GM21723 (cell line): ENCODE data around the gene RGS9.
"Not testable (repeated sequence)": the region's sequence is repeated elsewhere in the genome, so short reads cannot be mapped to it uniquely, and the experiment has no call there.

Experiments
- ATAC-seq: cut with Tn5 transposase; IDR thresholded peaks from one replicate; pipeline ENCODE4 v1.9.1; 2021; ENCODE audit warnings: mild to moderate bottlenecking, moderate library complexity; ENCODE audit not compliant: unreplicated experiment

The RGS9 gene

DNA sequence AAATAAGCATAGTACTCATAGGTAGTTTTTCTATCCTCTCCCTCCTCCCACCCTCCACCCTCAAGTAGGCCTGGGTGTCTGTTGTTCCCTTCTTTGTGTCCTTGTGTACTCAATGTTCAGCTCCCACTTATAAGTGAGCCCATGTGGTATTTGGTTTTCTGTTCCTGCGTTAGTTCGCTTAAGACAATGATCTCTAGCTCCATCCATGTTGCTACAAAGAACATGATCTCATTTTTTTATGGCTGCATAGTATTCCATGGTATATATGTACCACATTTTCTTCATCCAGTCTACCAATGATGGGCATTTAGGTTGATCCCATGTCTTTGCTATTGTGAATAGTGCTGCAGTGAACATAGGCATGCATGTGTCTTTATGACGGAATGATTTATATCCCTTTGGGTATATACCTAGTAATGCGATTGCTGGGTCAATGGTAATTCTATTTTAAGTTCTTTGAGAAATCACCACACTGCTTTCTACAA lies 43.6 kb downstream of the RGS9 start:
- not testable (repeated sequence) for ATAC-seq

DNA sequence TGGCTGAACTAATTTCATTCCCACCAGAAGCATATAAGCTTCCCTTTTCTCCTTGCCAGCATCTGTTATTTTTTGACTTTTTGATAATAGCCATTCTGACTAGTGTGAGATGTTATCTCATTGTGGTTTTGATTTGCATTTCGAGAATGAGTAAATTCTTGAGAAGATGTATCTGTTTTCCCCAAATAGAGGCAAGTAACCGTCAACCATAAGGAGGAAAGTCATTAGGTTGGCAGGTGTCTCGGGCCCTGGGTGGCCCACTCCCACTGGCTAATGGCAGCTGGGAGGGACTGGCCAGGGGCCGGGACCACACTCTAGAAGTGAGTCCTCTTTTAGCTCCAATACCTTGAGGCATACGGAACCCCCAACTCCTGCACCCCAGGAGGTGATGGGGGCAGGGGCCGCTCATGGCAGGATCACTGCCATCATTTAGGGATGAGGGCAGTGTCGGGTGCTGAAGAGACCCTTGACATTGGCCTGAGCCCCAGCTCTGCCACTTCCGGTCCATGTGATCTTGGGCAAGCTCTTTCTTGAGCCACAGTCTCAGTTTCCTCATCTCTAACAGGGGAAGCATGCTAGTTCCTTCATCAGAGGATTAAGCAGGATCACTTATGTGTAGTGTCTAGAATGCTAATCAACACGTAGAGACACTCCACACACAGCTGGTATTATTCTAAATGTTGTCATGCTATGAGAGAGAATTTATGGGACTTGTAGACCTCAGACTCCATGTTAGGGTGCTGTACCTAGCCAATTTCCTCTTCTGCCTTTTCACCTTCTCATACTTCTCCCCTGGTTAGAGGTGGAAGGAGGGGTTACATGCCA lies 44.3 kb downstream of the RGS9 start:
- peak; percentile 69 for ATAC-seq

- peak; percentile 35 for ATAC-seq
These were observed 45.1 kb downstream of the RGS9 start for GRCh38 chr17:65182233-65182632.

DNA sequence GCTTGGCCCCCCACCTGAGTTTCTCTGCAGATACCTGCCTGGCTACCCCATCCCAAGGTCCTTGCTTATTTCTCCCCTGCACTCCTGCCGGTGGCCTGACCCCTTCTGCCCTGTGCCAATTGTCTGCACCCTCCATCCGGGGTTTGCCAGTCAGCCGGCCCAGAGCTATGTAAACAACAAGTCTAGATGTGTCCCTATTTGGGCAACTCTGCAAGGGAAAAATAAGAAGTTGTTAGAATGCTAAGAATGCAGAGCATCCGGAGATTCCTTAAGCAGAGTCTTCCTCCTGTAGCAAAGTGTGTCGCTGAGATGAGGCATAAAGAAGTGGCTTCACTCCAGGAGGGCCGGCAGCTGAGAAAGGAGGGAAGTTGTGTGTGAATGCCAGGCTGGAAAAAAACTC lies 46.6 kb downstream of the RGS9 start:
- no peak for ATAC-seq

- ATAC-seq, result no peak
These were observed 47.2 kb downstream of the RGS9 start for GRCh38 chr17:65184235-65184959.

- ATAC-seq, result no peak
These were observed 47.9 kb downstream of the RGS9 start for GRCh38 chr17:65185062-65185461.

- ATAC-seq, result no peak
These were observed 48.7 kb downstream of the RGS9 start for GRCh38 chr17:65185668-65186382.

DNA sequence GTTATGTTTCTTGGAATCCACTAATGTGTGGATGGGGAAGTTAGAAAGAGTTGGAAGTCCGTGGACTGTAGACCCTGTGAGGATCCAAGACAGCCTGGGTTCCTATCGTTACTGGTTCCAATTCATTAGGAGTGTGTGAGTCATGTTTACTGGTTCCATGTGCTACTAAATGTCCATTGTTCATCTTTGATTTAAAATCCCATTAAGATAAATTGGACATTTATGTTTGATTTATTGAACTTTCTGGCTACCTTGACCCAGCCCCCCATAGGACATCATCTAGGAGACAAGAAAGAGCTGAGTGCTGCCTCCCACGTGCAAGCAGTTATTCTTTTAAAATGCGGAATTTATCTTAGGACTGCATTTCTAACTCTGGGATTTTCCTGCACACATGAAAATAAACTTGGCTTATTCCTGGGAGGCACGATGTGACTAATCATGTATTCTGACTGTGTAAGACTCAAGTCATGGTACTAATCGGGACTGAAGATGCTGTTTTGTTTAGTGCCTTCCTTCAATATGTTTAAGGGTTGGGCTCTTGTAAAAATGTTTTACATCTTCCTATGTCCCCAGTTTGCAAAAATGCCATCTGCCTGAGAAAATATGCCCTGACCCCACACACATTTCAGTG lies 53.4 kb downstream of the RGS9 start:
- no peak for ATAC-seq

GRCh38 chr17:65191811-65192740 lies 54.9 kb downstream of the RGS9 start:
- no peak for ATAC-seq

DNA sequence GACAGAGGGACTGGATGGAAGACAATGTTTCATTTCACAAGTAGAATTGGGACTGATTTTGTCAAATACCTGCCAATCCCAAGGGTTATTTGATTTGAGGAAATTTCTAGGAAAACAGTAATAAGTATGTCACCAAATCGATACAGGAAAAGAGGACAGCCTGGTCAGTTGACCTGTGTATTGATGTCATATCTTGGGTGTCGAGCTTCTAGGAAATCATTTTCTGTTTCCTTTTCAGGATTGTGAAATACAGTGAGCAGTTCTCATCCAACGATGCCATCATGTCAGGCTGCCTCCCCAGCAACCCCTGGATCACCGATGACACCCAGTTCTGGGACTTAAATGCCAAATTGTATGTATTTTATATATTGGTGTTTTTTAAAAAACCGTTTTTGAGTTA lies 56.1 kb downstream of the RGS9 start:
- ATAC-seq, result no peak

DNA sequence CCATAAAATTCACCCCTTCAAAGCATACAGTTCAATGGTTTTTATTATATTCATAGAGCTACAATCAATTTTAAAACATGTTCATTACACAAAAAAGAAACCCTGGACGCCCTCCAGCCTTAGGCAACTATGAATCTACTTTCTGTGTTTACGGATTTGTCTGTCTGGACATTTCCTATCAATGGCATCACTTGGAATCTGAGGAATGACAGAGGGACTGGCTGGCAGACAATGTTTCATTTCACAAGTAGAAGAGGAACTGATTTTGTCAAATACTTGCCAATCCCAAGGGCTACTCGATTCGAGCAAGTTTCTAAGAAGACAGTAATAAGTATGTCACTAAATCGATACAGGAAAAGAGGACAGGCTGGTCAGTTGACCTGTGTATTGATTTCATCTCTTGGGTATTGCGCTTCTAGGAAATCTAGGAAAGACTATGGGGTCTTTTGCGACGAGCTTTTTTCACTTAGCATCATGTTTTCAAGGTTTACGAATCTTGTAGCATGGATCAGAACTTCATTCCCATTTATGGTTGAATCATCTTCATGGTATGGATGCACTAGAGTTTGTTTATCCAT lies 56.6 kb downstream of the RGS9 start:
- no peak for ATAC-seq

- ATAC-seq, result no peak
These were observed 57.6 kb downstream of the RGS9 start for GRCh38 chr17:65194670-65195334.

- ATAC-seq, result no peak
These were observed 58.5 kb downstream of the RGS9 start for GRCh38 chr17:65195716-65196115.

- no peak for ATAC-seq
These were observed 59.4 kb downstream of the RGS9 start for GRCh38 chr17:65196617-65197016.

- ATAC-seq, result no peak
These were observed 60.0 kb downstream of the RGS9 start for GRCh38 chr17:65197201-65197600.

GRCh38 chr17:65198653-65199382 lies 61.6 kb downstream of the RGS9 start:
- no peak for ATAC-seq

DNA sequence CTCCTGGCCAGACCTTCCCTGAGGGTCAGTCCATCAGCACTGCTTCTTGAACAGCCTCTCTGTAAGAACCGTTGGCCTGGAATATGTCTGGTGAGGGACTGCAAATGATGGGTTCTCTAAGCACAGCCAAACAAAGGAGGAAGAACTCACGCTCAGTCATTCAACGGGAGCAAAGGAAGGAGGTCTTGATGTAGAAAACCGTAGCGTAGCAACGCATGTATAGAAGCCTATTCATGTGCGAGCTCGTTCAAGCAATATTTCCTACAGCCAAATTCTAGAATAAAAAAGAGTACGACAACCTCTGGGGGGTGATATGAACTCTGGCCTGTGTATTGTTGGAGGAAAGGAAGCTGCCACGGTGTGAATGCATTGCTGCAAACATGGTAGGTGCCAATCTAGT lies 64.2 kb downstream of the RGS9 start:
- no peak for ATAC-seq

DNA sequence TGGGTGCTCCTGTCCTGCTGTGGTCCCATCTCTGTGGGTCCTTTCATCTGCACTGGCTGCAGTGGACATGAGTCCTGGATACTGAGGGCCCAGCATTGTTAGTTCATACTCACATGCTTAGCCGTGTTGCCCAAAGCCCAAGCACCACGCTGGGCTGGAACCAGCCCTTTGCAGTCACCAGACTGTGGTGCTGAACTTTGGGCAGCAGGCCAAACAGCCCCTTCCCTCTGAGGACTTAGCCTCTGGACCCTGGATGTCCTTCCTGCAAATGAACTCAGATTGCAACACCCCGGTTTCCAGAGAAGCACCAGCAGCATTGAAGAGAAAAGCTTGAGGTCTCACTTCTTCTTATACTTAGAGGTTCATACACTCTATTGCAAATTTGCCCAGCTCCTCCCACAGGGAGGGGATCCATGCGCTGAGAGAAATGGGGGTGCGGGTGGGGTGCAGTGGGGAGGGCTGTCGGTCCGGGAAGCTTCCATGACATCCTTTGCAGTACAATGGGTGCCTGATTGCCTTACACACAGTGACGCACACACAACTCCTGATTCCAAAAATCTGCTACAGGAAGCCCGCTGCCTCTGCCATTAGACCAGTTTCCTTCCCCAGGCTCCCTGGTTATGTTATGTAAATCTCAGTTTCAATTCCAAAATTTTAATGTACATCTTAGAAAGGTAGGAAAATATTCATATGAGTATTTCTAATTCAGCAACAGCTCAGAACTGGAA lies 65.8 kb downstream of the RGS9 start:
- no peak for ATAC-seq
